Smooth muscle cell (in vitro differentiated cells): Measurements from ENCODE around the gene KPNA4. TPM values are rescaled to one million over a fixed set of nuclear protein-coding genes. Genes with fewer than 3 reads are reported as not detected.
A peak's percentile ranks its signal among the peaks of the same experiment; 100 is the strongest.

Experiments used
- DNase-seq: peaks from one replicate; lab custom pipeline; 2025; ENCODE audit not compliant: unreplicated experiment; lab: John Stamatoyannopoulos, UW
- H2AFZ ChIP-seq: fragments of 200-600 bp; sonication (generic); 2 replicates; pipeline ENCODE4 v1.6.0; 2016; ENCODE audit warnings: antibody characterized with exemption, low read depth, mild to moderate bottlenecking
- H3F3A ChIP-seq: fragments of 200-600 bp; sonication (generic); 2 replicates; pipeline ENCODE4 v1.6.0; 2017; ENCODE audit warnings: antibody characterized with exemption, low read depth
- H3K27ac ChIP-seq: fragments of 200-600 bp; sonication (generic); 2 replicates; pipeline ENCODE4 v1.5.1; 2016; ENCODE audit warnings: low read depth, mild to moderate bottlenecking
- H3K27me3 ChIP-seq: fragments of 200-600 bp; sonication (generic); 2 replicates; pipeline ENCODE4 v1.6.1; 2016; ENCODE audit warnings: low read depth, mild to moderate bottlenecking
- H3K36me3 ChIP-seq: fragments of 200-600 bp; sonication (generic); 2 replicates; pipeline ENCODE4 v1.5.1; 2016; ENCODE audit warnings: low read depth
- H3K4me1 ChIP-seq: fragments of 200-600 bp; sonication (generic); 2 replicates; pipeline ENCODE4 v1.5.1; 2016; ENCODE audit warnings: low read depth
- H3K4me2 ChIP-seq: fragments of 200-600 bp; sonication (generic); 2 replicates; pipeline ENCODE4 v1.6.0; 2016; ENCODE audit warnings: mild to moderate bottlenecking
- H3K4me3 ChIP-seq: fragments of 200-600 bp; sonication (generic); 2 replicates; pipeline ENCODE4 v1.5.1; 2016; ENCODE audit warnings: mild to moderate bottlenecking
- H3K79me2 ChIP-seq: fragments of 200-600 bp; sonication (generic); 2 replicates; pipeline ENCODE4 v1.6.0; 2016; ENCODE audit warnings: low read depth, mild to moderate bottlenecking
- H3K9ac ChIP-seq: fragments of 200-600 bp; sonication (generic); 2 replicates; pipeline ENCODE4 v1.6.0; 2016; ENCODE audit warnings: low read depth
- H3K9me3 ChIP-seq: fragments of 200-600 bp; sonication (generic); replicated peaks from 2 replicates; pipeline ENCODE4 v1.5.1; 2016; ENCODE audit warnings: low read depth
- H4K20me1 ChIP-seq: fragments of 200-600 bp; sonication (generic); 2 replicates; pipeline ENCODE4 v1.6.0; 2016; ENCODE audit warnings: low read depth
- CTCF ChIP-seq: fragments of 200-600 bp; sonication (generic); IDR thresholded peaks from 2 replicates; pipeline ENCODE4 v1.5.1; 2017; ENCODE audit warnings: borderline replicate concordance, mild to moderate bottlenecking, antibody characterized with exemption; ENCODE audit not compliant: insufficient read depth, poor library complexity, severe bottlenecking
- WGBS: methylation state at CpG from one replicate; pipeline ENCODE4 v1.1.7; 2016; ENCODE audit warnings: low lambda C conversion rate; 5-methylcytosine and 5-hydroxymethylcytosine counted together
- polyA plus RNA-seq: library from polyadenylated mRNA; unstranded; fragments of >200 nt; fragmentation: Nextera tagmentation; extraction: Ambion mirVana; gene quantifications from 2 replicates; pipeline ENCODE4 v1.2.1, GENCODE V29; 2016
- total RNA-seq: library from RNA; depleted of rRNA; stranded (reverse); fragments of >200 nt; gene quantifications from 2 replicates; pipeline ENCODE4 v1.2.3, GENCODE V29; 2014

KPNA4 gene
- total and polyA plus RNA-seq, 2 experiments from 2014 or later, result 12.4 to 34.1 TPM

GRCh38 chr3:160564258-160564911 is 986 bp downstream of the KPNA4 start:
- peaks cover 52% of the 10 kb centered on the region for H4K20me1 ChIP-seq
- no peaks in the 10 kb centered on the region for H3F3A ChIP-seq
- H3K4me3 ChIP-seq, result peak overlapping the region; percentile 97
- peak overlapping the region; percentile 92 for H3K4me2 ChIP-seq
- H3K27me3 ChIP-seq, result no peaks in the 10 kb centered on the region
- no peak for DNase-seq
- H2AFZ ChIP-seq, result no peak overlapping the region
- no peaks in the 10 kb centered on the region for H3K36me3 ChIP-seq
- H3K27ac ChIP-seq, result peak overlapping the region; percentile 99
- no peak for TF ChIP-seq CTCF
- H3K9ac ChIP-seq, result peak overlapping the region; percentile 96
- peaks cover 55% of the 10 kb centered on the region for H3K79me2 ChIP-seq
- H3K4me1 ChIP-seq, result peaks cover 44% of the 10 kb centered on the region
- WGBS, result 2% methylated on average over 27 of the region's 34 CpGs
- H3K9me3 ChIP-seq, result no peaks in the 10 kb centered on the region

- Histone ChIP-seq H3K9ac (no peak overlapping the region), H2AFZ (no peak overlapping the region), H3F3A (no peaks in the 10 kb centered on the region), H3K4me1 (peaks cover 44% of the 10 kb centered on the region), H3K4me3 (peak overlapping the region; percentile 97), H3K27ac (no peak overlapping the region), H3K36me3 (no peaks in the 10 kb centered on the region), H3K4me2 (peak overlapping the region; percentile 92), H3K27me3 (no peaks in the 10 kb centered on the region), H4K20me1 (peaks cover 67% of the 10 kb centered on the region), H3K9me3 (no peaks in the 10 kb centered on the region), H3K79me2 (peaks cover 70% of the 10 kb centered on the region)
- no peak for DNase-seq
- WGBS, result 97% methylated on average over 3 of the region's 3 CpGs
- no peak for TF ChIP-seq CTCF
Observed at GRCh38 chr3:160562952-160563351, 2.4 kb downstream of the KPNA4 start.

- Histone ChIP-seq H3K27ac (no peak overlapping the region), H3K79me2 (peaks cover 100% of the 10 kb centered on the region), H3K9me3 (no peaks in the 10 kb centered on the region), H3K4me3 (no peak overlapping the region), H3K4me1 (peaks cover 22% of the 10 kb centered on the region), H3K4me2 (no peak overlapping the region), H3K36me3 (no peaks in the 10 kb centered on the region), H2AFZ (no peak overlapping the region), H3F3A (no peaks in the 10 kb centered on the region), H3K9ac (no peak overlapping the region), H4K20me1 (peaks cover 100% of the 10 kb centered on the region), H3K27me3 (no peaks in the 10 kb centered on the region)
- no peak for TF ChIP-seq CTCF
- no peak for DNase-seq
- WGBS, result 95% methylated on average over 2 of the region's 2 CpGs
Observed at GRCh38 chr3:160557571-160557970, 7.8 kb downstream of the KPNA4 start.

- Histone ChIP-seq H3K79me2 (peaks cover 100% of the 10 kb centered on the region), H3K4me3 (no peak overlapping the region), H2AFZ (no peak overlapping the region), H3K9me3 (no peaks in the 10 kb centered on the region), H3K4me1 (peaks cover 7% of the 10 kb centered on the region), H3F3A (no peaks in the 10 kb centered on the region), H3K4me2 (no peak overlapping the region), H3K36me3 (no peaks in the 10 kb centered on the region), H3K27me3 (no peaks in the 10 kb centered on the region), H3K9ac (no peak overlapping the region), H3K27ac (no peak overlapping the region), H4K20me1 (peaks cover 99% of the 10 kb centered on the region)
- DNase-seq, result no peak
- no peak for TF ChIP-seq CTCF
- 96% methylated on average over 2 of the region's 2 CpGs for WGBS
Observed at GRCh38 chr3:160556141-160556540, 9.2 kb downstream of the KPNA4 start.
